IPS-15b (cell line): ENCODE results near the gene KIAA1614.
A peak's percentile ranks its signal among the peaks of the same experiment; 100 is the strongest.

Experiments used
- H3K27me3 ChIP-seq: one replicate; pipeline ENCODE4 v1.6.1; 2013; ENCODE audit warnings: low read length; ENCODE audit not compliant: control insufficient read depth, insufficient read depth
- H3K36me3 ChIP-seq: one replicate; pipeline ENCODE4 v1.6.1; 2013; ENCODE audit warnings: low read length; ENCODE audit not compliant: control insufficient read depth, insufficient read depth
- H3K4me1 ChIP-seq: one replicate; pipeline ENCODE4 v1.6.1; 2013; ENCODE audit warnings: mild to moderate bottlenecking, low read length; ENCODE audit not compliant: control insufficient read depth, insufficient read depth
- H3K4me3 ChIP-seq: one replicate; pipeline ENCODE4 v1.5.1; 2013; ENCODE audit warnings: low read depth, low read length
- H3K9ac ChIP-seq: one replicate; pipeline ENCODE4 v1.6.1; 2013; ENCODE audit warnings: low read depth, mild to moderate bottlenecking, low read length
- H3K9me3 ChIP-seq: one replicate; pipeline ENCODE4 v1.6.1; 2013; ENCODE audit warnings: mild to moderate bottlenecking, low read length; ENCODE audit not compliant: control insufficient read depth, insufficient read depth

Gene KIAA1614

DNA sequence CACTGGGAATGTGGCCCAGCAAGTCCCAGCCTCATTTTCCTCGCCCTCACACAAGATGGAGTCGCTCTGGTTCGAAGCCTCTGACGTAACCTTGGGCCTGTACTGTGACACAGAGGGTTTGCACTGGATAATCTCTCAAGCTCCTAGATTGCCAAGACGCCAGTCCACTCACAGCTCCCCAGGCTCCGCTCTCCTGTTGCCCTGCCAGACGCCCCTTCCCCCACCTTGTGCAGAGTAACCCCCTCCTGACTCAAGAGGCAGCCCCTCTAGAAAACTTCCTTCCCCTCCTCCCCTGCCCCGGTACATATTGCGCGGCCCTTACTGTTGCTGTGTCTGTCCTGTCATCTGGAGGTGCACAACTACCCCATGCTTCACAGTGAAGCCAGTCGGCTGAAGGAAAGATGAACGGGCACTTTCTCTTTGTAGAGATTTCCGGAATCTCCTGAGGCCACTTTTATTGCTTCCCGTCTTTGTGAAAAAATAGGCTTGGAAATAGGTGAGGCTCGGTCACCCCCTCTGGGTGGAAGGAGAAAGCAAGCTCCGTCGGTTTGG lies 981 bp upstream of the KIAA1614 start:
- H3K9me3 ChIP-seq = no peaks in the 10 kb centered on the region
- no peaks in the 10 kb centered on the region for H3K36me3 ChIP-seq
- peak overlapping the region; percentile 60 for H3K4me3 ChIP-seq
- peaks cover 27% of the 10 kb centered on the region for H3K27me3 ChIP-seq
- H3K9ac ChIP-seq = peak overlapping the region; percentile 71
- no peaks in the 10 kb centered on the region for H3K4me1 ChIP-seq

DNA sequence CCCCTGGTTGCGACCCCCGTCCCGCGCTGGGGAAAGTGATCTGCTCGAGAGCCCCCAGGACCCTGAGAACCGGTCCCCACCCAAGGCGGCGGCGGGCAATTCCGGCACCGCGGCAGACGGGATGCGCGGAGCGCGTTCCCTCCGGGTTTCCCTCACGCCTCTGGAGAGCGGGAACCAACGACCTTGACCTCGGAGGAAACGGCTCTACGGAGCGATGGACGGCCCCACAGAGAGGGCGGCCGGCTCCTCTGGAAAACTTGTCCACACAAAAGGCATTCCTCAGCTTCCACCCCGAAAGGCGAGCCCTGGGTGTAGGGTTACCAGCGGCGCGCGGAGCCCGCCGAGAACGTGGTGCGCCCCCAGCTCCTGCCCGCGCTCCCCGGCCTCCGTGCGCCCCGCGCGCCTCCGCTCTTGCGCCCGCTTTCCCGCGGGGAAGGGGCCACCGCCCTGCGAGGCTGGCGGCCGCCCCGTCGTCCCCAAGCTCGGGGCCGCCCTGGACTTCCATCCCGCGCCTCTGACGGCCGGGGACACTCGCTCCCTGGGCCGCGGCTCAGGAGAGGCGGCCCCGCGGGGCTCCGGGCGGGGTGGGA lies 391 bp upstream of the KIAA1614 start:
- Histone ChIP-seq H3K27me3 (peaks cover 27% of the 10 kb centered on the region), H3K9me3 (no peaks in the 10 kb centered on the region), H3K4me1 (no peaks in the 10 kb centered on the region), H3K4me3 (peak overlapping the region; percentile 60), H3K9ac (peak overlapping the region; percentile 71), H3K36me3 (no peaks in the 10 kb centered on the region)

DNA sequence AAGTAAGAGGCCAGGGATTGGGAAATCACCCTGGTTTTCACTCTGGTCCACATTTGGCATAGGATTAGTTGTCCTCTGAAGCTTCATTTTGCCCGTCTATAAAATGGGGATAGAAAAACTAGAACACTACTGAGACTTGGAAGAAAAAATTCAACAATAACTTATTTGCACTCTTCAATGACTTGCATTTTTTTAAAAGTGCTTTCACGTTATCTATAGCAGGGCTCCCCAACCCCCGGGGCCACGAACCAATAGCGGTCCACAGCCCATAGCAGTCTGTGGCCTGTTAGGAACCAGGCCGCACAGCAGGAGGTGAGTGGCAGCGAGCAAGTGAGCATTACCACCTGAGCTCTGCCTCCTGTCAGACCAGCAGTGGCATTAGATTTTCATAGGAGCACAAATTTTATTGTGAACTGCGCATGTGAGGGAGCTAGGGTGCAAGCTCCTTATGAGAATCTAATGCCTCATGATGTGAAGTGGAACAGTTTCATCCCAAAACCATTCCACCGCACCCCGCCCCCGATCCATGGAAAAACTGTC lies 2.8 kb downstream of the KIAA1614 start:
- H3K27me3 ChIP-seq = peaks cover 30% of the 10 kb centered on the region
- no peaks in the 10 kb centered on the region for H3K9me3 ChIP-seq
- H3K4me3 ChIP-seq = no peak overlapping the region
- no peaks in the 10 kb centered on the region for H3K36me3 ChIP-seq
- H3K4me1 ChIP-seq = no peaks in the 10 kb centered on the region
- H3K9ac ChIP-seq = no peak overlapping the region

DNA sequence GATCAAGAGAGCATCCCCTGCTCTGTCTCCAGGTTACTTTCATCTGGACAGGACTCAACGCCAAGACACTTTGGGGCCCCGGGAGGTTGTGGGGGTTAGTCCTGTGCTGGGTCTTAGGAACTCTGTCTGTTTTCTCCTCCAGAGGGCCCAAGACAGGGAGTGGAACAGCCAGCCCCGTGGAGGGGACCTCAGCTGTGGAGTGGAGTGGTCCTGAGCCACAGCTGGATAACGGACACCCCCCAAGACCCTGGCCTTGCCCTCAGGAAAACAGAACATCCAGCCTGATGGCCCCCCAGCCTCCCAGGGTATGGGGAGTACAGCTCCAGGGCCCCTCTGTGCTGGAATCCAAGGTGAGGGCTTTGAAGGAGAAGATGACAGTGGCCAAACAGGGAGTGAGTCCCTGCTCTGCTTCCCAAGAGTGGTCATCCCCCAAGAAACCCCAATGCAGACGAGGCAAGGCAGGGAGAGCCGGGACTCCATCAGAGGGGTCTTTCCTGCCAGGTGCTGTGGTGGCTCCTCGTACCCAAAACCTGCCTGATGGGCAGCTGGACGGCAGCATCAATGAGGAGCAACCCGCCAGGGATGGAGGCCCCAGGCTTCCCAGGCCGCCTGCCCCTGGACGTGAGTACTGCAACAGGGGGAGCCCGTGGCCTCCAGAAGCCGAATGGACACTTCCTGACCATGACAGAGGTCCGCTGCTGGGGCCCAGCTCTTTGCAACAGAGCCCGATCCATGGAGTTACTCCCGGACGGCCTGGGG lies 3.5 kb downstream of the KIAA1614 start:
- Histone ChIP-seq H3K9me3 (no peaks in the 10 kb centered on the region), H3K36me3 (no peaks in the 10 kb centered on the region), H3K4me1 (no peaks in the 10 kb centered on the region), H3K9ac (no peak overlapping the region), H3K4me3 (no peak overlapping the region), H3K27me3 (peaks cover 30% of the 10 kb centered on the region)

DNA sequence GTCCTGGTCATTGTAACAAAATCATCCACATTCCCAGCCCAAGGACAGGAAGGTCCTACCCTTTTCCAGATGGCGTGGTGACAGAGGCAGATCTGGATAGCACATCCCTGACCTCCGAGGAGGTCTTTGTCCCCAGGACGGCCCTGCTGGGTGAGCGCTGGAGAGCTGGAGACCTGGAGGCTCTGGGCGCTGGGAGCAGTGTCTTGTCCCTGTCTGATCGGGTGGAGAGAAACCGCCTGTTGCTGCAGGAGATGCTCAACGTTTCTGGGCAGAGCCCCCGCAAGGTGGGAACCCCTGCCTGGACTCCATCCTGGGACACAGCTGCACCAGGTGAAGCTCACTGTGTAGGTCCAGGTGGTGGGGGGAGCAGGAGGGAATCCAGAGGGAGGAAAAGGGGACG lies 4.1 kb downstream of the KIAA1614 start:
- Histone ChIP-seq H3K36me3 (no peaks in the 10 kb centered on the region), H3K9ac (no peak overlapping the region), H3K27me3 (peaks cover 29% of the 10 kb centered on the region), H3K9me3 (no peaks in the 10 kb centered on the region), H3K4me3 (no peak overlapping the region), H3K4me1 (no peaks in the 10 kb centered on the region)

DNA sequence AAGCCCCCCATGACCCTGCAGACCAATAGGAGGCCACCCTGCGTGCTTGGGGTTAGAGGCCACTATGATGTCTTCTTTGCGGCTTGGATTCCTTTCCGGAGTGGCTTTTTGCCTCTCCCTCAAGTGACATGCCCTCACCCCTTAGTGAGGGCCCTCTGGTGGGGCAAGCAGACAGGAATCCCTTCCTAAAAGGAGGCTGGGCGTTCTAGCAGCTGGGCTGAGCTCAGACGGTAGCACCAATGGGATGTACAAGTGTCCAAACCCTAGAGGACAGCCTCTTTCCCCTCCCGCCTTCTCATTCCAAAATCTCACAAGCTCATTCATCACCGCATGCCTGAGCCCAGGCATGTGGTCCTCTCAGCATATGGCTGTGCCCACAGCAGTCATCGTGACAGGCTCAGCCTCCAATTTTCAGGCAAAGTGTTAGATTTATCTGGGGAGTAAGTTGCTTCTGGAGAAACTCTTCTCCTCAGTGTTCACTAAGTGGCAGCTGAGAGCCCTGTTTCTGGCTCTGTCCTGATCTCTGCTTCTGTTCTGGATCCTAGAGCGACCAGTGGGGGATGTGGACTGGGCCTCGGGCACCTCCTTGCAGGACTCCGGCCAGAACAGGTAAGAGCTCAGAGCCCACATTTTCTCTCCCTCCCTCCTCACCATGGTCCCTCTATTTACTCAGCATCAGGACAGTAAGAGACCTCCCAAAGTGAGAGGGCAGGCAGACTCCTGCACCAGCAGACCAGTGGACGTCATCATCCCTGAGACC lies 4.8 kb downstream of the KIAA1614 start:
- Histone ChIP-seq H3K9ac (no peak overlapping the region), H3K36me3 (no peaks in the 10 kb centered on the region), H3K9me3 (no peaks in the 10 kb centered on the region), H3K4me3 (no peak overlapping the region), H3K4me1 (peaks cover 4% of the 10 kb centered on the region), H3K27me3 (peaks cover 25% of the 10 kb centered on the region)

DNA sequence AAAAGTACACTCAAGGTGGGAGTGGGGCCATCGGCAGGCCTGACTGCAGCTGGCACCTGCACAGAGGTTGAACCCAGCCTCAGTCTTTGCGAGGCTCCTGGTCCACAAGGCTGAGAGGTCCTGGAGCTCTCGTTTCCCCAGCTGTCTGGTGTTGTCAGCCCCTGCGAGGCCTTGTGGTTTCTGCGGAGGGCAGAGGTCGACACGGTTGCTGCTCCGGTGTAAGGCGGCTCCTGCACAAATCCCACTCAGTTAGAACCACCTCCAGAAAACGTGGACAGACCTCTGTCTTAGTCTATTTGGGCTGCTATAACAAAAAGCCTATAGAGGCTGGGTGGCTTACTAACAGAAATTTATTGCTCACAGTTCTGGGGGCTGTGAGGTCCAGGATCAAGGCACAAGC lies 5.8 kb downstream of the KIAA1614 start:
- Histone ChIP-seq H3K4me1 (peaks cover 12% of the 10 kb centered on the region), H3K9me3 (no peaks in the 10 kb centered on the region), H3K4me3 (no peak overlapping the region)

DNA sequence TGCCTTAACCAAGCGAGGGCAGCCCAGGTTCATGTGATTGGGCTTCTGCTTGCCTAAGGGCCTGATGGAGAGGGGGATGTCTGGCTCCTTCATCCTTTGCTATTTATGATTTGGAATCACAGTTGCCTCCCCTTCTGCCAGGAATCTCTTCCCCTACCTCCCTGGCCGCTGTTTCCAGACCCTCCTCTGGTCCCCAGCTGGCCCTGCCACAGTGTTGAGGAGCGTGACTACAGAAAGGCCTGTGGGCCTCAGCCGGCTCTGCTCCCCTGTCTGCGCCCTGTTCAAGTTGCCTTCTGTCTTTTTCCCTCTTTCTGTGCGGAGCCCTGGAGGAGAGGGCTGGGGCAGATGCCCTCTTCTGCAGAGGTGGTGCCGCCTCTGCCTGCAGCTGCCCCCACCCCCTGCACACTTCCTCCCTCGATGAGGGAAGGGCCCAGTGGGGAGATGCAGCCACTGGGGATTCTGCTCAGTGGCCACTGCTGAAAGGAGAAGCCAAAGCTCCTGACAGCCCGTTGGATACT lies 6.5 kb downstream of the KIAA1614 start:
- Histone ChIP-seq H3K4me3 (no peak overlapping the region), H3K36me3 (no peaks in the 10 kb centered on the region), H3K9ac (no peak overlapping the region), H3K9me3 (no peaks in the 10 kb centered on the region), H3K4me1 (peaks cover 17% of the 10 kb centered on the region), H3K27me3 (peaks cover 12% of the 10 kb centered on the region)

More for the DNA sequence above, 5.8 kb downstream of the KIAA1614 start:
- Histone ChIP-seq H3K9ac (no peak overlapping the region), H3K27me3 (peaks cover 19% of the 10 kb centered on the region), H3K36me3 (no peaks in the 10 kb centered on the region)

DNA sequence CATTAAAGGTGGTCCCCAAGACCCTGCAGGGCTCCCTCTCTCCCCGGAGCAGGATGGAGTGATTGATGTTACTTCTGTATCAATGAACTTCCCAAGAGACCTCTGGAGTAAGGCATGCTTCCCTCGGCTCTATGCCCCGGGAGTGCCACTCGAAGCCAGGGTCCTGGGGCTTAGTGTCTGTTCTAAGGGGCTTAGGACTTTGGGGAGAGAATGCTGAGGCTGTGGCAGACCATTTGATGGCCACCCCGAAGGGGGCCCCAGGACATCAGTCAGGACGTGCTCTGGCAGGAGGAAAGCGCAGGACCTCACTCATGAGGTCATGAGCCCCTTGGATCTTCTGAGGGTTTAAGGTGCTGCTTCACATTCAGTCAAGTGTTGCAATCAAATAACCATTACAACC lies 7.5 kb downstream of the KIAA1614 start:
- Histone ChIP-seq H3K9ac (no peak overlapping the region), H3K4me3 (no peak overlapping the region), H3K27me3 (peaks cover 10% of the 10 kb centered on the region), H3K4me1 (peaks cover 17% of the 10 kb centered on the region), H3K36me3 (no peaks in the 10 kb centered on the region), H3K9me3 (no peaks in the 10 kb centered on the region)

DNA sequence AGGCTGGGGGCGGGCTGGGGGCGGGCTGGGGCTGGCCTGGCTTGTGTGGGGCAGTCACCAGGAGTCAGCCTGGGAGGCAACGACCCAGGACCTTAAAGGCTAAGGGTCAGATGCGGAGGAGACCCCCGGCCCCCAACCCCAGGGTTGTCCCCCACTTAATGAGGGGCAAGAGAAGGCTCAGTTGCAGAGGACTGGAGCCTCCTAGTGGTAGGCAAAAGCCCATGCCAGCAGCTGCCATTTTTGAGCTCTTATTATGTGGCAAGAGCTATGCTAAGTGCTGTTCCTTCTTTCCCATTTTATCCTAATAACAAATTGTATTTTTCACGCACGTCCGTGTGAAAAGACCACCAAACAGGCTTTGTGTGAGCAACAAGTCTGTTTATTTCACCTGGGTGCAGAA lies 8.0 kb downstream of the KIAA1614 start:
- Histone ChIP-seq H3K9ac (no peak overlapping the region), H3K36me3 (no peaks in the 10 kb centered on the region), H3K27me3 (peaks cover 10% of the 10 kb centered on the region), H3K4me3 (no peak overlapping the region), H3K4me1 (peaks cover 17% of the 10 kb centered on the region), H3K9me3 (no peaks in the 10 kb centered on the region)

DNA sequence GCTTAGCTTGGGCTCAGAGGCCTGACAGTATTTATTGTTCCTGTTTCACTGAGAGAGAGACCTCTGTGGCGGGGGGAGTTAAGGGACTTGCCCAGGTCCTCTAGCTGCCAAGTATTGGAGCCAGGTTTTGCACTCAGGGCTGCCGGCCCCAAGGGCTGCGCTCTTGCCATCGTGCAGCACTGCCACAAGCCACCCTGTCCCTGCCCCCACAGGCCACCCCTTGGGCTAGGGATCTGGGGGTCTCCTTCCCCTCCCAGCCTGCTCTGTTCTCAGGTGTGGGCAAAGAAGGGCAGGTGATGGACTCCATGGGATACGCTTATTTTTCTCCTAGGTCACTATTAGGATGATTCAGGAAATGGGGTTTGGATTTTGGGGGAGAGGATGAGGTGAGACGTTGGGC lies 8.7 kb downstream of the KIAA1614 start:
- H3K9ac ChIP-seq = no peak overlapping the region
- H3K36me3 ChIP-seq = no peaks in the 10 kb centered on the region
- no peaks in the 10 kb centered on the region for H3K9me3 ChIP-seq
- H3K27me3 ChIP-seq = peaks cover 10% of the 10 kb centered on the region
- peaks cover 17% of the 10 kb centered on the region for H3K4me1 ChIP-seq
- H3K4me3 ChIP-seq = no peak overlapping the region
